TTC549 (cell line): ENCODE data around the gene HNRNPA0.

Experiments
- FAIRE-seq: peaks from 2 replicates; lab custom pipeline; 2012; peaks lifted over from hg19 to GRCh38; lab: Jason Lieb, UNC

The HNRNPA0 gene

DNA sequence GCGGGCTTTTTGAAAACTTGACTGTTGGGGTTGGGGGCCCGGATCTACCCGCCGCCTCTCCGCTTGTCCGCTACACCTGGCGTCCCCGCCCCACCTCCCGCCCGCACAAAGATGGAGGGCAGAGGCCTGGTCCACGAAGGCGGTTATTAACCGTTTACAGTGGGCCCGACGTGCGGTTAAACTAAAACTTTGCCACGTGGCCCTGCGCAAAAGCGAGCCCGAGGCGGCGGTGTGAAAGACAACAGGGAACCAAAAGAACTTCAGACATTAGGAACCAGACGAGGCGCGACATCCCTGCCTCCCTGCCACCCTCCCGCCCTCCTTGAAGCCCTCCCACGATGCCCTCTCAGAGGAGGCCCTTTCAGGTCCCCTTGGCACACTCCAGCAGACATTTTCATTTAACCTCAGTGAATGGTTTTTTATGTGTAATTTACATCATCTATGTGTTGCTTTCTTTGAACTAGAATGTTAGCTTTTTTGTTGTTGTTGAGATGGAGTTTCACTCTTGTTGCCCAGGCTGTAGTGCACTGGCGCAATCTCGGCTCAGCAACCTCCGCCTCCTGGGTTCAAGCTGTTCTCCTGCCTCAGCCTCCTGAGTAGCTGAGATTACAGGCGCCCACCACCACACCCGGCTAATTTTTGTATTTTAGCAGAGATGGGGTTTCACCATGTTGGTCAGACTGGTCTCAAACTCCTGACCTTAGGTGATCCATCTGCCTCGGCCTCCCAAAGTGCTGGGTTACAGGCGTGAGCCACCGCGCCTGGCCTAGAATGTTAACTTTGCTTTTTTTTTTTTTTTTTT is 999 bp upstream of the HNRNPA0 start:
- no peak for FAIRE-seq

DNA sequence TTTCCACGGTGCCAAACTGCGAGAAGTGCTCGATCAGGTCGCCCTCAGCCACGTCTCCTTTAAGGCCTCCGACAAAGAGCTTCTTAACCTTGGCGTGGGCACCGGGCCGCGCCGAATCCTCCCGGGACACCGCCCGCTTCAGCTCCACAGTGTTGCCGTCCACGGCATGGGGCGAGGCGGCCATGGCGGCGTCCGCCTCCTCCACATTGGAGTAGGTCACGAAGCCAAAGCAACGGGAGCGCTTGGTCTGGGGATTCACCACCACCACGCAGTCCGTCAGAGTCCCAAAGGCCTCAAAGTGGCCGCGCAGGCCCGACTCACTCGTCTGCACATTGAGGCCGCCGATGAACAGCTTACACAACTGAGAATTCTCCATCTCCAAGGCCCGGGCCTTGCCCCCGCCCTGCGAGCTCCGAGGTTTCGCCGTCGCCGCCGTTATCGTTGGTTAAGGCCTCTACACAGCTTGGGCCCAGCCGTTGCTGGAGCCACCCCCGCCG is 424 bp downstream of the HNRNPA0 start:
- FAIRE-seq, result no peak

DNA sequence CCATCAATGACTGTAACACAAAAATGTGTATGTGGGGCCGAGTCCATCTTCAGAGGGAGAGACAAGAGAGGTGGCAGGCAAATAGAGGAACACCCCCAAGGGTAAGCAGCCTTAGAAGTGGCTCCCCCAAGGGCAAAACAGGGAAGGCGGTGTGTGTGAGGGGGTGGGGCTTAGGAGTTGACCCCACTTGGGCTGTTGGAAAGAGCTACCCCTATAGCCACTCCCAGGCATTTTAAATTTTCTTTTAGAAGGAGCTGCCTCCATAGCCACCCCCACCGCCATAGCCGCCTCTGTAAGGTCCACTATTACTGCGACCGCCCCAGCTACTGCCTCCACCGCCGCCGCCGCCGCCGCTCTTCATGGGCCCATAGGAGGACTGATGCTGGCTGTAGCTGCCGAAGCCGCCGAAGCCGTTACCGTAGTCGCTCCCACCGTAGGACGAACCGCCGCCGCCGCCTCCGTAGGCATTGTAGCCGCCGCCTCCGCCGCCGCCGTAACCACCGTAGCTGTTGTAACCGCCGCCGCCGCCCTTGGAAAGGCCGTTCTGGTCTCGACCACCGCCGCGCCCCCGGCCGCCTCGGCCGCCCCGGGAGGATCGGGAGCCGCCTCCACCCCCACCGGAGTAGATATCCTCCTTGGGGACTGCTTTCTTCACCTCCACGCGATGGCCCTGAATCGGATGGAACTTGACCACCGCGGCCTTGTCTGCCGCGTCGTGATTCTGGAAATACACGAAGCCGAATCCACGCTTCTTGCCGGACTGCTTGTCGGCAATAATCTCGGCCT is 1.1 kb downstream of the HNRNPA0 start:
- FAIRE-seq, result no peak

DNA sequence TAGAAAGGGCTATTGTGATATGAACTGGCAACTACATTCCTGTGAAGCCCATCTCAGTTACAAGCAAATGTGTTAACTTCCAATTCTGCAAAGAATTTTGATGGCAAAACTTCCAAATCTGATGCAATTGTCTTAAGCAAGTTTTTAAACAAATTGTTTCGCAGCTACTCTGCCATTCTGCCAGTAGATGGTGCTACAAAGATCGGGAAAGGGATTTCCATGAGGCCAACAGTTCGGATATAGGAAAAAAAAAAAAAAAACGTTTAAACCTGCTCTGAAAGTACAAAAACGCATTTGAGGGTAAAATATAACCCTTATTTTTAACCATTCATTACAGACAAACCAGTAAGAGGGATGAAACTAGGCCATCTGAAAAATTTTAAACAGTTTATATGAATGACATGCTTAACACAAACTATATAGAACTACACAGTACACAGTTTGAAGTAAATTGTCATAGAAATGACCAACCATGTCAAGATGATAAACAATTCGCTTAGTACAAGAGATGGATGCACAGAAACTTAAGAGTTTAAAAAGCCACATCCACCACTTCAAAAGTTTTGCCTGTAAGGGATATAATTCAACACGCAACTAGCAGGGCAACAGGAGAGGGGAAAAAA is 2.2 kb downstream of the HNRNPA0 start:
- peak; percentile 38 for FAIRE-seq

DNA sequence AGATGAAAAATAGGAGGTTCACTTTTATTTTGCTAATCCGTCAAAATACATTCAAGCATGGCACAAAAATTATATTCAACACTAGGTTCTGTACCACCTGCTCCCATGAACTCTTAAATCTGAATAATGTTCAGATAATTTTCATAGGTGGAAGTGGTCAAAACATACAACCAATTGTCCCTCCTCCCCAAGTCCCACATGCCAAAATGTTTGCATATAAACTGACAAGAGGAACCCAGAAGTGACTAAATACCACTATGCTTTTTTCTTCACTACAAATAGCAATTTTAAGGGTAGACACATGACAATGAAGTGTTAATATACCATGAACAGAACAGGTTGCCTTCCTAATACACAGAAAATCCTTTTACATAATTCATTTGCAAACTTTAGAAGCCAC is 3.7 kb downstream of the HNRNPA0 start:
- no peak for FAIRE-seq

DNA sequence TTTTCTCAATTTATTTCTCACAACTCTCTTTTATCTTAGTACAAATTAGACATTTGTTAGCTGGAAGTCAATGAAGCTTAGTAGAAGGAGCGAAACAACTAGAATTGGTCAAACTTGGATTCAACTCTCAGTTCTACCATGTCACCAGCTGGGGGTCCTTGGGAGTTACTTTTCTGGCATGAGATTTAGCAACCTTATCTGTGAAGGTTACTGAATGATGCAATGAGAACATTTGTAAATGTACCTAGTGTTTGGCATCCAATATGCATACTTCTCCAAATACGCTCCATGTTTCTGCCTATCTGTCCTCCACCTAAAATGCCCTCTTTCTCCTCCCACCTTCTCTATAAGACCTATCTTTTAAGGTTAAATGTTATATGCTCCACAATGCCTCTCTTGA is 6.3 kb downstream of the HNRNPA0 start:
- no peak for FAIRE-seq

DNA sequence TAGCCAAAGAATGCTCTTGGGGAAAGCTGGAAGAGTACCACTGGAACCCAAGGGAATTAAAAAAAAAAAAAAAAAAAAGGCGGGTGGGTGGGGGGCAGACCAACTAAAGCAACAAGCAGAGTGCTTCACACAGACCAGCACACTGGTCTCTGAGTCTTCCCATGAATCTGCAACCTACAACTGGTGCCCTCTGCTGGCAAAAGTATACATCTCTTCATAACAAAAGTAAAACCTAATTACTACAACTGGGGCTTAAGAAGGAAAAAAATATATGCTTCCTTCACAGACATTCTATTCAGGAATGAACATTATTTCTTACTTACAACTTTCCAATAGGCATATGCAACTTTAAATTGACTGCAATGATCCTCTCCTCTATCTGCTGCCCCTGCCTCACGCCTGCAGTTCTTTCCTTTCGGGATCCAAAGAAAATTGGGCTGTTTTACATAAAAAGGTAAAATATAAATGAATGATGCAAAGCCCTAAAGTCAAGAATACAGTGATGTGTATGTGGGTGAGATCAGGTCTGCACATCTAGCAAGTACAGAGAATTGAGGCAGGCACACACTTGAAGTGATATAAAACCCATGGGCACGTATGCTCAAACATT is 11.0 kb downstream of the HNRNPA0 start:
- FAIRE-seq, result peak; percentile 46

DNA sequence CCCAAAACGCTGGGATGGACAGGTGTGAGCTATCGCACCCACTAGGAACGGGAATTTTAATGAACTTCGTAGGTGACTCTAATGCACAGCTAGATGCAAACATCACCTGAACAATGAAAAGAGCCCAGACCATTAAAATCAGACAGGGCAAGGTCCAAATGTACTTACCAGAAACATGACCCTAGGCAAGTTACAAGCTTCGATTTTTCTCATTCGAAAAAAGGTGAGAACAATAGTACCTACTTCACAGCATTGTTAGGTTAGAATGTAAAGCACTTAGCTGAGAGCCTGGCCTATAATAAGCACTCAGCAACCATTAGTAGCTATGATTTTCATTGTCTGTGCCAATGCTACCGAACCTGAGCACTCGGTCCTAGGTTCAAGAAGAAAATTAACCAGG is 12.4 kb downstream of the HNRNPA0 start:
- FAIRE-seq, result no peak

DNA sequence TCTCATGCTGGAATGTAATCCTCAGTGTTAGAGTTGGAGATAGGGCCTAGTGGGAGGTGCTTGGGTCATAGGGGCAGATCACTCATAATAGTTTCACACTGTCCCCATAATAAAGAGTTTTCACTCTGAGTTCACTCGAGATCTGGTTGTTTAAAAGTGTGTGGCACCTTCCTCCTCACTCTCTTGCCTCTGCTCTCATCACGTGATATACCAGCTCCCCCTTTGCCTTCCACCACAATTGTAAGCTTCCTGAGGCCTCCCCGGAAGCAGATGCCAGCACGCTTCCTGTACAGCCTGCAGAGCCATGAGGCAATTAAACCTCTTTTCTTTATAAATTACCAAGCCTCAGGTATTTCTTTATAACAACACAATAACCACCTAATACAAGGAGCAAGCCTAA is 14.4 kb downstream of the HNRNPA0 start:
- no peak for FAIRE-seq

DNA sequence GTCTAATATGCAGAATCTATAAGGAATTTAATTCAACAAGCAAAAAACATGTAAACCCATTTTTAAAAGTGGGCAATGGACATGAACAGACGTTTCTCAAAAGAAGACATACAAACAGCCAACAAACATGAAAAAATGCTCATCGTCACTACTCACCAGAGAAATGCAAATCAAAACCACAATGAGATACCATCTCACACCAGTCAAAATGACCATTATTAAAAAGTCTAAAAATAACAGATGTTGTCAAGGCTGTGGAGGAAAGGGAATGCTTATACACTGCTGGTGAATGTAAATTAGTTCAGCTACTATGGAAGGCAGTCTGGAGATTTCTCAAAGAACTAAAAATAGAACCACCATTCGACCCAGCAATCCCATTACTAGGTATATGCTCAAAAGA is 15.2 kb downstream of the HNRNPA0 start:
- FAIRE-seq, result no peak

DNA sequence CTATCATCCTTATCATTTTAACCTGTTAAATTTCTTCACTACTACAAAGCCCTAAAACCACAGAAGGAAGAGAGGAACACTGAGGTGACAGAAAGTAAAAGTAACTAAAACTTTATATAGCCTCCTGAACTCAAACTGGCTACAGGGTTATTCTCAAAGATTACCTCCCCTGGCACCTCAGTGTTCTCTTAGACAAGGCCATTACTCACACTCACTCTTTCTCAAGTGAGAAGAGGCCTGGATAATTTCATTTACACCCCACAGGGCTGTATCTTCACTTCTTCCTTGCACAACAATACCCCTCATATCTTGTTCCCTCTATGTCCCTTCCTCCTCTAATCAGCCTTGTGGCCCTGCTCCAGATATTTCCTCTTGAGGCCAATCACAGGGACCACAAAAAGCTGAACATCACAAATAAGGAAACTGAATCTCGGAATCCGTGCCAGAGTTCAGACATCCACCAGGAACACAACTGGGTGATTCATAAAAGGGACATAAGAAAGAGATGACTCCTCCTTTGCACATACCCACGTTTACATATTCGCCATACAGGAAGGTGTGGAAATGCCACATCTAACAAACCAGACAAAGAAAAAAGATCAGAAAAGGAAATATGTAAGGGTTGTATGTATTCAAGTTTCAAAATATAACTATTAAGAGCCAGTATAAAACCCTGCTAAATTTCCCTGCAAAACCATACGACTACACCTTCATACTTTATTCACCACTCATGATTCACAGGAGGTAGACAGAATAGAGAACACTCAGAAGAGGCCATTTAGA is 16.6 kb downstream of the HNRNPA0 start:
- no peak for FAIRE-seq

DNA sequence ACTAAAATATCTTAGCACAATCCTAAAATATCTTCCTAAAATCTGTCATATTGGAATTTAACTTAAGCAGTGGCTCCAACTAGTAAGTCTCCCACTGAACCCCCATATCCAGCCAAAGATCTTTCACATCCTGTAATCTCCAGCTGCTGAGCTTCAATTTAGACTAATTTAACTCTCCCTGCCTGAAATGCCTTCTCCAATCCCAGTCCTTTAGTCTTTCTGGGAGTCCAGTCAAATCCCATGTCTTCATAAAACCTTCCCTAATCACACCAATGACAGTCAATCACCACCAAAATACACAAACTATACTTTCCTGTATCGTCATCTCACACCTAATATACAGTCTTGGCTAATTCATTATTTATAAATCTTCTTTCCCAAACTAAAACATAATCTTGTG is 17.7 kb downstream of the HNRNPA0 start:
- FAIRE-seq, result no peak

DNA sequence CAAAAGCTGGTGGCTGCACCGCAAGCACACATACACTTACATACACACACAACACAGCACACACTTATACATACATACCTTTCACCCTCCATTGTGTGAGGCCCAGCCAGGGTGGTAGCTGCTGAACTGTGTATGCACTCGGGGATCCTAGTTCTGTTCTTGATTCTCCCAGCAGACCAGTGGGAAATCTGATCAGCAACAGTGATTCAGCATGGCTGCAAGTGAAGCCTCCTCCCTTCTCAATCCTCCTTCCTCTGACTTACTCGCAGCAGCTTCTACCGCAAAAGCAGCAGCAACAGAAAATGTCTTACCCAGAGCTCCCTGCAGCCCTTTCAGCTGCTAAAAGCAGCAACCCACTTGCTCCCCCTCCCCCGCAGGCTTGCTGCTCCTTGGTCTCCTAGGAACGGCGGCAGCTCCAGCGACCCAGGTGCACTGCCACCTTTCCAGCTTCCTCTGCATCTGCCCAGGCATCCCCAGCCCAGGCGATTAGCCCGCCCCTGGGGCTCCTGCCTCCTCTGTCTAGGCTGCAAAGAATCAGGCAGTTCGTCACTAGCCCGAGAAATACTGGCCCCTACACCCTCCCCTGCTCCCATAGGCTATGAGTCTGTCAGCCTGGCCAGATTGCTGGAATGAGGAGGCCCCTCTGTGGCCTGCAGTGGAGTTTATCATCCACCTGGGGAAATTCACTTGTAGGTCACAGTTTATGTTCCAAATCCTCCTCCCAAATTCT is 18.4 kb downstream of the HNRNPA0 start, which contains the start of gene KLHL3:
Gene KLHL3, minus strand, starts transcription at position 535 of the 730 bp plus-strand sequence. Its CDS starts 443 bp downstream, at position 92.
- FAIRE-seq, result no peak

DNA sequence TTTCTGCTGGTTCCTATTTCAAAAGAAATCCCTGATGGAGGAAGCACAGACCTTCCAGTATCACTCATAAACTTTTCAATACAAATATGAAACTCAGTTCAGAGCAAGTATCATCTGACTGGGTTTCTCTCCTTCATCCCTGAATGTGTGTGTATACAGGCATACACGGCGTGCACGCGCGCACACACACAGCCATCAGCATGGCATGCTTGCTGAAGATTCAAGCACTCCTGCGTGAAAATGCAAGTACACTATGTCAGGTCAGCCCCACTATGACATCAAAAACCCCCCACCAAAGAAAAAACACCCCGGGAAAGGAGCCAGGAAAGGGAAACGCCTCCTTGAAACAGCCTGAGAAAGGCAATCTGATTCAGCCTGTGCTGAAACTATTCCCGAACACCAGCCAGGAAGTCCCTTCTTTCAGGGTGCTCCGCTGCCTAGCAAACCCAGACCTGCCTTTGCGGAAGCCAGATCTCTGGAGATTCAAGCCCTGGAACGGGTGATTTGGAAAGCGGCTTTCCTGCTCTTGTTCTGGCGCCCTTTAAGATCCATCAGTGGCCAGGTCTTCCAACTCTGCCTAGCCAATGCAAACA is 19.1 kb downstream of the HNRNPA0 start:
- FAIRE-seq, result no peak

DNA sequence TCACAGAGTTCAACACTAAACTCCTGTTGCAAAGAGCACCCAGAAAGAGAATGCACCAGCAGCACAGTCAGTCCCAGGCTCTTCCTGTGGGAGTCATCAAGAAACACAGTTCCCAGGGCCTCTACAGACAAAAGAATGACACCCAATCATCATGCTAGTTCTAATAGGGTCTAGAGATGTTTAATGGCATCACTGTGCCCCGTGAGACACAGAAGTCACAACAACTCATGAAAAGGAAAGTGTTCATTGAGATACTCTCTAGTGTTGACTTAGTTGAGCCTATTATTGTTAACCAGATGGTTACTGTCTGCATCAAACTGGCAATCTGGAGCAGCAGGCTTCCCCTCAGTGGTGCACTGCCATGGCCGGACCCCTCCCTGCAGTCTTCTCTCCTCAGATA is 19.8 kb downstream of the HNRNPA0 start:
- FAIRE-seq, result no peak

DNA sequence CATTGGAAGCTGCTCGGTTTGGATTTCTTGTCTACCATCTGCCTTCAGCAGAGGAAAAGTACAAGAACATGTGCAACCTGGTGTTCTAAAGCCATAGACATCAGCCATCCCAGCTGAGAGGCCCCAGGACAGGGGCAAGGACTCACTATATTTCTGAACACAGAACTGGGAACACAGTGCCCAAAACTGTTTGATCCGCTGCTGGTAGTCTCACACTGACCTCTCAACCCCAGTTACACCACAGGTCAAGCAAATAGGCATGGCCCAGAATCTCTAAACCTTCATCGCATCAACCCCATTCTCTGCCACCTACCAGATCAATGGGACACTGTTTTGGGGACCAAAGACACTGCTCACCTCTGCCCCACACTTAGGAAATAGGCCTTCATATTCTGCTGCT is 20.2 kb downstream of the HNRNPA0 start:
- FAIRE-seq, result no peak

DNA sequence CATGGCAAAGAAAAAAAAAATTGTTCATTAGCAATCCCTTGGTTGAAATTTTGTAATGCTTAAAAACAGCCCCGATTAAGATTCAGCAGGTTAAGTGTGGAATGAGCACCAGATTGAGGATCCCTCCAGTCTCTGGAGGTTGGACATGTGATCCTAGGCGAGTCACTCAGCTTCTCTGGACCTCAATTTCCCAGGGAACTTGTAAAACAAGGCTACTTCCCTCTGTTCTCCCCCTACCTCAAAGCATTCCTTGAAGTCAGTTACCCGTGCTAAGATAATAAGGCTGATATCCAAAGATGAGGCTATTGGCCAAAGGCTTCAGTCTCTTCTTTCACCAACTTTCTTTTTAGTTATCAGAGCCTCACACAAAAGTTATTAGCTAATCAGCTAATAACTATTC is 21.2 kb downstream of the HNRNPA0 start:
- FAIRE-seq, result no peak

DNA sequence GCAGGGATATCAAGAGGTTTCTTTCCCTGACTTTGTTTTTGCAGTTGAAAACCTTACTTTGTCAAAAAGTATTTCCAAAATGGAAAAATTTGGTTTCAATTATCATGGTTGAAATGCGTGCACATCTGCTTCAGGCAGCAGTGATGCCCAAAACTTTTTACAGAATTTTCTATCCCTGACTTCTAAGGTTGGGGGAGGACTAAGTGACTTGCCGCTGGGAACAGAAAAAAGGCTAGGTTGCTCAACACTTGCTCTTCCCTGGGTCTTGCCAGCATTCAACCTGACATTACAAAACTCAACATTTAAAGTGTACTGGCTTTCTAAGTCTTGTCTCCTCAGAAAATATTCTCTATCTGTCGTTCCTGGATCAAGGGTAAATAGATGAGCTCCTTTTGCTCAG is 23.0 kb downstream of the HNRNPA0 start:
- FAIRE-seq, result no peak

DNA sequence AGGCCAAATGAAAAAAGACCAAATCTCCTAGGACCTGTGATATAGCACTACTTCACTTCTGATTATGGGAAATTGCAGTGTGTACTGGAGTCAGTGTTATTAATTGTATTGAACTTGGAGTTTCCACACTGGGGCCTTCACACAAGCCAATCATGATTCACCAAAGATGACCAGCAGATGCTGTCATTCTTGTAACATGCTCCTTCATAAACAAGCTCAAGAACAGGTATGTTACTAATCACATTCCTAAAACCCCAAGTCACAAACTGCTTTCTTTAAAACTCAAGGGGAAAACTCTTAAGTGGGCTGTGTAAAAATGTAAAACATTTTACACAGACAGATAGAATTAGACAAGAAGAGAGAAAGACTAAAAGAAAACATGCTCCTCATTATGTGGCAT is 23.8 kb downstream of the HNRNPA0 start:
- no peak for FAIRE-seq

DNA sequence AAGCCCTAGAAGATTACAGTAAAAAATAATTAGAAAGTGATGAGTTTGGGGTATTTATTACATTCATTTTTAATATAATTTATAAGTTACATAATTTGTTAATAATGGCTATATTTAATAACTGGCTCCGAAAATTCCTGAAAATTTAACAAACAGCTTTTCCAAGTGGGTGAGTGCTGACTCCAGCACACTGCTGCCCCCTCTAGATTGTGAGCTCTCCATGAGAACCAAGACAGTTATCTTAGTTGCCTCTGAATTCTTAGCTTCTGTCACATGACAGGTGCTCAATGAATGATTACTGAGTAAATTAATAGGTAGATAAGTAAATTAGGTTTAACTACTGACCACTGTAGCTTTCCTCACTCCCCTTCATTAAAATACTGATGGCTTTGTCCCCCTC is 26.1 kb downstream of the HNRNPA0 start:
- FAIRE-seq, result no peak

DNA sequence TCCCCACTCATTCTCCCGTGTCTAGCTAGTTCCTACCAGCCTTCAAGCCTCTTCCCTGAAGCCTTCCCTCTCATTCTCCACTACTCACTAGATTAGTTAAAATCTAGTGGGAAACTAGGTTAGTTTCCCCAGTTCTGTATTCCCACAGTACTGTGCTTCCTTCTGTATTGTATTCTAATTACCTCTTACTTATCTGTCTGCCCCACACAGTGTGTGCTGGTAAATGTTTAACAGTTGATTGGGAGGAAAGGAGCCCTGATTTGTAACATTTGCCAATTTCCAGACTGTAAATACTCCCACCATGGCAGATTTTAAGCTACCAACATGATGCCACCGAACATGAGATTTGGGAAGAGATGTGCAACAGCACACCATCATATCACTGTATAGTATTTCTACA is 26.5 kb downstream of the HNRNPA0 start:
- FAIRE-seq, result no peak
